Measurements from ENCODE around the gene PDLIM5. TPM values are rescaled to one million over a fixed set of nuclear protein-coding genes. Genes with fewer than 3 reads are reported as not detected.

PDLIM5 gene
- total RNA-seq, 1 donor from 2014 or later, result 142 TPM

DNA sequence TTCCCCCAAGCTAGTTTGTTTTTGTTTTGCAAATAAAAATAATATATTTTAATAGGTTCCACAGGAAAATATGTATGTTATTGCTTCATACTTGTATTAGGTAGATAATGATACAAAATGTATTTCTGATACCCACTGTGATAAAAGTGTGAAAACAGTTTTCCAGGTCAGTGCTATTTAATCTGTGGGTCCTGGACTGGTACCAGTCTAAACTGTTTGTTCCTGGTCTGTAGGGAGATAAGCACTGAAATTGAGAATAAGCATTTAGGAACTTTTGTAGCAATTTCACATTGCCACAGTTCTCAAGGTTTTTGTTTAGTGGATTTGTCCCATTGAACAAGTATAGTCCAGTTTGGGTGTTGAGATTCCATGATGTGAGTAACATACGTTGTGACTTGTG lies 110.5 kb downstream of the PDLIM5 start:
- ATAC-seq, result no peak

DNA sequence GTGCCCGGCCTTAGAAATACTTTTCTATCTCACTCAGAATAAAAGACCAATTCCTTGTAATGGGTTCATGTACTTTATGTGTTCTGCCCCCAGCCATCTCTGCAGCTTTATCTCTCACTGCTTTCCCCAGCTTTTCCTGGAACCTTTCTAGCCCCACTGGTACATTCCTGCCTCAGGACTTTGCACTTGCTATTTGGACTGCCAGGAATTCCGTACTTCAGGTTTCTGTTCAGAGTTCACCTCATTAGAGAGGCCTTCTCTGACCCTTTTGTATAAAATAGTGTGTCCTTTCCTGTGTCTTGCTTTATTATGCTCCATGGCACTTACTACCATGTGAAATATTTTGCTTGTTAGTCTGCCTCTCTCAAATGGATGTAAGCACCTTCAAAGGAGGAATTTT lies 112.5 kb downstream of the PDLIM5 start:
- no peak for ATAC-seq

DNA sequence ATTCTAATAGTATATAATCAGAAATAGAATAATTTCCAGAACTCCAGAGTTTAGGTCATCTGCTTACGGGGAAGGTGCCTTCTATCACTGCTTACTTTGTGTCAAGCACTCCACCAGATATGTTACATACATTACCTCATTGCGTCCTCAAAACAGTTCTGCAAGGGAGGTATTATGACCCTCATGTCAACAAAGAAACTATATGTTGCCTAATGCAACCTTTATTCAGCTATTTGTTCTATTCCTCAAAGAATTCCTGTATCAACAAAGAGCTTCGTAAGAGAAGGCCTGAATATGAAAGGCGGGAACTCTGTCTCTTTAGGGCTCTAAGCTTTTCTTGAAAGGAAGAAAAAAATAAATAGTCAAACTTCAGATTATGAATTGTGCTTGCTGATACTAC lies 114.7 kb downstream of the PDLIM5 start:
- ATAC-seq, result no peak

DNA sequence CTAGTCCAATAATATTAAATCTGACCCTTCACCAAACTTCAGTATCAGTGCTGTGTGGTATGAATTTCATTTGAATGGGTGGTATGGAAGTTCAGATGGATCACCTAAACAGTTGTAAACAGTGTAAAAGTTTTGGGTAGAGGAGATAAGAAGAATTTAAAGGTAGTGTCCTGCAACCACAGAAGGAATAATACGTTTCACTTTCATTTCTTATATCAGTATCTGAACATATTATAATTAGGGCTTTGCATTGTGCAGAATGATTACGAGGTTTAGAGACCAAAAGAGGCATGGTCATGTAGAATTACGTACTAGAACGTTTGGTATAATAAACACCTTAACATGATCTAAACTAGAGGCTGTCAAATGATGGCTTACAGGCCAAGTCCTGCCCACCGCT lies 116.1 kb downstream of the PDLIM5 start:
- no peak for ATAC-seq

DNA sequence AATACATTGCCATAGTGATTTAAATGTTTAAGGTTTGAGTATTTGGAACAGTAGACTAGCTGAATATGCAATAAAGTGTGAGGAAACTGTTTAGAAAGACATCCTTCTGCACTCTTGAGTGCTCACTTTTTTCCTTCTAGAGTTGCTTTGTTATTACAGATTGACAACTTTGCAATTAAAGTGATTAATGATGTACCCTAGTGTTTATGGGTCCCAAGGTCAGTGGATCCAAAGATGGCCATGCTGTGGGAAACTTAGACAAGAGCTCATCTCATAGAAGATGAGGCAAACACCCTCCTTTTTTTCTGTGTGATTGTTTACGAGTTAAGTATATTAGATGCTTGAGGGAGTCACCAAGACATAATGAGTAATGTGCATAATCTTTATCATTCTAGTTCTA lies 118.8 kb downstream of the PDLIM5 start:
- ATAC-seq, result no peak

DNA sequence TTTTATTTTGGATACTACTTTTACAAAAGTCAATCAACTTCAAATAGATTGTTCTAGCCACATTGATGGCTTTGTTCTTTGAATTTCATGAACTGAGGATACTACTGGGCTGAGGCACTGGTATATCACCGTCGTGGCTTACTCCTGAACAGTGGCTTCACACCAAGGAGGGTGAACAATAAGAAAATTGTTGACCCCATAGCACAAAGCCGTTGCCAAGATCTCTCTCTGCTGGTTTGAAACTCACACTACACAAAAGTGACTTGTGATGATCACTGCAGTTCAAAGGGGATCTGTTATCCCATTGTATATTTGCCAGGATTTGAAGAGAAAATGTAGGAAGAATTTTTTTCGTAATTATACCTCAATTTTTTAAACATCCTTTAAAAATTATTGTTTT lies 119.6 kb downstream of the PDLIM5 start:
- ATAC-seq, result no peak

DNA sequence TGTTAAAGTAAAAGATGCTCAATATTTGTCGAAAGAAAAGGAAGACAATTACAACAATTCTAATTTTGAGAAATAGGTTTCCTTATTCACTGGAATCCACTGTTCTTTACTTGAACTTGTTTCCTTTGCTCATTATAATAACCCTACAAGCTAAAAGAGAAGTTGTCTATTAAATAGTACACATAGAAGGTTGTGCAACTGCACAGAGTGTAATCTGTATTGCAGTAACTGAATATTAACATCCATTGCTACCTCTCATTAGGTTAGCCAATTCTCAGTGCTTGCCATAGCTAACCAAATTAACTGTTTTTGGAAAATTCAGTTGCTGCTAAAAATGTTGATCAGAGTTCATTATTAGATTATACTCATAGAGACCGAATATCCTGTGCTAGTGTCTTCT lies 120.0 kb downstream of the PDLIM5 start:
- no peak for ATAC-seq

DNA sequence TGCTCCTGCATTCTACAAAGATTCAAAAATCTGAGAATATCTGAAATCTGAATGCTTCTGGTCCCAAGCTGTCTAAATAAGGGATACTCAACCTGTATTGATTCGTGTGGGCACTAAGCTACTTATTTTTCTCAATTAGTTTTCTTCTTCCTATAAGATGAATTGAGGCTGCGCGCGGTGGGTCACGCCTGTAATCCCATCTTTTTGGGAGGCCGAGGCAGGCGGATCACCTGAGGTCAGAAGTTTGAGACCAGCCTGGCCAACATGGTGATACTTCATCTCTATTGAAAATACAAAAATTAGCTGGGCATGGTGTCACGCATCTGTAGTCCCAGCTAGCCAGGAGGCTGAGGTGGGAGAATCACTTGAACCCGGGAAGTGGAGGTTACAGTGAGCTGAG lies 122.3 kb downstream of the PDLIM5 start:
- ATAC-seq, result no peak

DNA sequence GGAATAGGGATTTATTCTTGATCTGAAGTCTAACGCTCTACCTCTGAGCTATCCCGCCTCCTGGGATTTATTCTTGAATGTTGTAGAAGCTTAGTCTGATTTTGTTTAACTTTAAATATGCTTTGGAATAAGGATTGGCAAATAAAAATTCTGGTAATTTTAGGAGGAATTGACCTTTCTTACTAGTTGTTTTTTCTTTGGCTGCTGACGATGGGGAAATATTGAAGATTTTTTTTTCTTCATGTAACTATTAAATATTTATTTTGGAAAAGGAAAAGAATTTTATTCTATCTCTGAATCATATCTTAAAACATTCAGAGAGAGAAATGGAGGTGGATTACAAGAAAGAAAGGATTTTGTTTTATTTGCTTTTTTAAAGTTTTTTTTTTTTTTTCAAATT lies 122.9 kb downstream of the PDLIM5 start:
- ATAC-seq, result no peak

DNA sequence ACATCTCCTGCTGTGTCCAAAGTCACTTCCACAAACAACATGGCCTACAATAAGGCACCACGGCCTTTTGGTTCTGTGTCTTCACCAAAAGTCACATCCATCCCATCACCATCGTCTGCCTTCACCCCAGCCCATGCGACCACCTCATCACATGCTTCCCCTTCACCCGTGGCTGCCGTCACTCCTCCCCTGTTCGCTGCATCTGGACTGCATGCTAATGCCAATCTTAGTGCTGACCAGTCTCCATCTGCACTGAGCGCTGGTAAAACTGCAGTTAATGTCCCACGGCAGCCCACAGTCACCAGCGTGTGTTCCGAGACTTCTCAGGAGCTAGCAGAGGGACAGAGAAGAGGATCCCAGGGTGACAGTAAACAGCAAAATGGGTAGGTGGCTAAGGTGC lies 123.9 kb downstream of the PDLIM5 start:
- no peak for ATAC-seq

DNA sequence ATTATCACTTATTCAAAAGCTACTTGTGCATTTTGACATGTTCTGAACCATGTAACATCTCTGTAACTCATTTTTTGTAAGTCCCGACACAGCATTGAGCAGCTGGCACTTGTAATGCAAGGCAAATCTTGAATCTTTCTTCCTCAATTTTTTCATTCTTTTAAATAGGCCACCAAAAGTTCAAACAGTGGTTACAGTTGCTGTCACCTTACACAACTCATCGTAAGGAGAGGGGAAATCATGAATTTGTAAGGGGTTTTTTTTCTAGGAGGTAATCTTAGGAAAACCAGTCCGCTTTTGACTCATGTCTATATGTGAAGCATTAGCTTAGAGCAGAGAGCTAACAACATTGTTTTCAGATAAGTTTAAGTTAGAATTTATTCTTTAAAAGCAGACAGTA lies 124.5 kb downstream of the PDLIM5 start:
- ATAC-seq, result no peak

DNA sequence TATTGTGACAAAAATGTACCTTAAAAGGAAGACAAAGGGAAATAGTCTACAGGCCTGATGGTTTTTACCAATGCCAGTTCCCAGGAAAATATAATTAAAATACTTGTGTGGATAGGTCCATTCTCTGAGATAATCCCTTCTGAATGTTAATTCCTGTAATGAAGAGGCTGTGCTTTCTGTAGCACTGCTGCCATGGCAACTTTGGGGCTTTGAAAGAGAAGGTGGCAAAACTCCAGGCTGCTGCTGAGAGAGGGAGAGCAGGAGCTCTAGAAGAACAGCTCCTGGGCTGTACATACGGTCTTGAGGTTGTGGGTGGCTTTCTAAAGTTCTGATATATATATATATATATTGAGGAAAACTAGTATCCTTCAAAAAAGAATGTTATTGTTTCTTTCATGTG lies 125.4 kb downstream of the PDLIM5 start:
- no peak for ATAC-seq

DNA sequence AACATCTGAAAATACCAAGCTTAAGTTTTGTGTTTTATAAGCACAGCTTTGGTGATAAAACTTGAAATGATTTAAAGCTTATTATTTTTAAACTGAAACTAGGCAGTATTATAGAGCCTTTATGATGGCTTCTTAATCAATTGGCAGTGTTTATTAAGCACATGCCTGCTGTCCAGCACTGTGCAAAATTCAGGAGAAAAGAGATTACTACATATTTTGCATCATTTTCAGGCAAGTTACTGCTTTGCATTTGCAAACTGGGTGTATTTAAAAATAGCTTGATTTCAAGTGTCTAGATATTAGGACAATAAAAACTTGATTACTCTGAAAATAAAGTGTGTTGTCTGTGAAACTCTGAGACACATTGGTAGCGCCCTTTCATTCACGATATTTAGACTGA lies 126.5 kb downstream of the PDLIM5 start:
- no peak for ATAC-seq

DNA sequence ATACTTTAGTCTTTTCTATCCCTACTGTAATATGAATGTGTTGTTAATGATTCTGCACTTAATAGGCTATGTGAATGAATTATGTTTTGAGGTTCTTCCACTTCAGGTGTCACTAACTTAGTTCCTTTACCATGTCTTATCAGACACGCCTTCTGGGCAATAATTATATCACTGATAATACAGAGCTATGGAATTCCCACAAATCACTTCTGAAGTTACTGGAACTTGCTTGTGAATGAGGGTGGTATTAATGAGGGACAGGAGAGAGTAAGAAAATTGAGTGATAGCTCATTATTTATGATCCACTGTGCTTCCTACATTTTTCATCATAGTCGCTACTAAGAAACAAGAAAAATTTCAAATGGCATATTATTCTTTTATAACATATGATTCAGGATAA lies 130.0 kb downstream of the PDLIM5 start:
- ATAC-seq, result no peak

DNA sequence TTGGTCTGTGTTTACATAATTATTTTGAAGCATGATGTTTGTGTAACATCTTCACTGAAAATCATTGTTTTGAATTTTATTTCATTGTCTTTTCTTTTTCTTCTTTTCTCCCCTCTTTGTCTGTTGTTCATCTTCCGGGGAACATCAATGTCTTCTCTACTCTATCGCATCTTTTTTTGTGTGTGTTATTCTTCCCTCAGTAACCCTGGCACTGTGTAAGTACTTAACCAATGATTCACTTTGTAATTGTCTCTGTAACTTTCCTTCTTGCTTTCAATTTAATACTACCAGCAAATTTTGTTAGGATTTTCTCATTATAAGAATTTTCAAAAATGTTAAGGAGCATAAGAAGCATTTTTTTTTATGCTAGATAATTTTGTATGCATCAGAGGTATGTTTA lies 130.8 kb downstream of the PDLIM5 start:
- no peak for ATAC-seq

DNA sequence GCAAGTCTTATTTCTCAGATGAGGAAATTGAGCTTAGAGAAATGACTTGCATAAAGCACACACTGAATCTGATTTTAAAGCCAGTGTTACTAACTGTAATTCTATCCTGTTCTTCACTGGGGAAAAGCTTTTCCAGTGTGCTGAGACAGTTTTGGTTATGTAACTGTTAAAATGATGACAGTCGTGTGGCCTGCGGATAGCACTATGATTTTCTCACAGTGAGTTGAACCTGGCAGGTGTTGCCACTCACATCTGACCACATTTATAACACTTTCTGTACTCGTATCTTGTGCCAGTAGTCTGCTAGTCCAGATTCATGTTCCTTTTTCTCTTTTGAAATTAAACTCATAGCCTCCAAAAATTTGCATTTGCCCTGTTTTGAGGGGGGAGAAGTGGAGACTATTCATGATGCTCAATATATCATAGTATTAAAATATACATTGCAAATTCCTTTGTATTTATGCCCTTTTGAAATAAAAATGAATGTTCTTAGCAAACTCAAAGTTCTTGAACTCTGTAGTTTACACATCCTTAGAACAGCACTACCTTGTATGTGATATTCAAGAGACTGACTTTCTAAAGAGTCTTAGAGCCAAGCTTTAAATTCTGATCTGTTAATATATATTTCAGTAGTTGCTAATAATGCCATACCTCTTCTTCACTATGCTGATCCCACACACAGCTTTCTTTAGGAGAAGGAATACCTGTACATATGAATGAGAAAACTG lies 132.3 kb downstream of the PDLIM5 start:
- no peak for ATAC-seq

DNA sequence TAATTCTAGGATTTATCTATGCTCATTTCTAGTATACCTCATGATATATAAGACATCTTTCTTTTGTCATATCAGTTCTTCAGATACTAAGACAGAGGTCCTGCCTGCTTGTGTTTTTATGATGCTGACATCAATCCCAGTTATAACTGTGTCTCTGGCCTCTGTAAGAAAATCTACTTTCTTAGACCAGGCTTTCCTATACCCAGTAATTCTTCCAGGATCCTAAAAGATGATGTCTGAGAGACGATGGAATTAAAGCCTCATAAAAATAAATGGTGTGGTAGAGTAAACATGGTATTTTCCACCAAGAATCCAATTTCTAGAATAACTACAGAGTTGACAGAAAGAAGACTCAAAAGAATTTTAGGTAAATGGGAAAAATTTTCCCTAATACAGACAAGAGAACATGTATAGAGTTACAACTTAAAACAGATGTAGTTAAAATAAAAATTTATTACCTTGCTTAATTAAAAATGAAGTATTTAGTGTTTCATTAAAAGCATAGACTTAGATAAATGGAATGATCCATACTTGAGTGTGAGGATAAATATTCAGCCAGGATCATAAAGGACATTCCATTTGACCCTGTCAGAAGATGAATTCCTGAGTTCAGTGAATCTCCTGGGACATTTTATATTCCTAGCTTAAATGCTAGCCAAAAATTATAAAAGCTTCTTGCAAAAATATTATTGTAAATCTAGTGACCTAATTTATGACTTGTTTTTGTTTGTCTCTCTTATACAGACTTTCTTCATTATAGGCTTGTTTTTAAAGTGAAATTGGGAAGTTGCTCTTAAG lies 137.4 kb downstream of the PDLIM5 start:
- ATAC-seq, result no peak

DNA sequence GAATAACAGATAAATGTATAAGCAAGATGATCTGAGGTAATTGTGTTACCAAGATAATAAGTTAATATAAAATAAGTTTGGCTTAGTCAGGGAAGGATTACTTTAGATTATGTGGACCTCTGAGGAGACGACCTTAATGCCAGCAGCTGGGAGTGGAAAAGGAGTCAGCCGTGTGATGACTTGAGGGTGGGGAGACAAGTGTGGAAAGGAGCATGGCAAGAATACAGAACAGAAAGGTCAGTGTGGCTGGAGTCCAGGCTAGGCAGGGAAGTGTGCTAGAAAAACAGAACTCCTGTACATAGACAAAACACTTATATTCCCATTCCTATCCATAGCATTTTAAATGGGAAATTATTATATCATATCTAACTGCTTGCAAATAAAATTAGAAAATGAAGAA lies 138.8 kb downstream of the PDLIM5 start:
- no peak for ATAC-seq

DNA sequence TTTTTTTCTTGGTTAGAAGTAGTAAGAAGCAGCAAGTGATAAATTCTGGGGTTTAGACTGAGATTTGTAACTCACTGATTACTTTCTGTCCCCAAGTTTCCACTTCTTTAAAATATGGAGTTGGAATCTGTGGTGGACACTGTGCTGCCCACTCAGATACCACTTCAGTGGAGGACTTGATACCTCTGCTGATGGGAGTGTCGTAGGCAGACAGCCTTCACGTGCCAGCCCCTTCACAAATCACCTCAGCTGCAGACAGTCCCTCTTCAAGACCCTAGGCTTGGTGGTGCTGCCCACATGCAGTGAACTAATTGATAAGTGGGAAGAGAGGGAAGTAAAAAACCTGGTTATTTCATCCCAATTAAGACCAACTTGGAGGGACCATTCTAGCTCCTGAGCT lies 139.5 kb downstream of the PDLIM5 start:
- ATAC-seq, result peak; percentile 17

DNA sequence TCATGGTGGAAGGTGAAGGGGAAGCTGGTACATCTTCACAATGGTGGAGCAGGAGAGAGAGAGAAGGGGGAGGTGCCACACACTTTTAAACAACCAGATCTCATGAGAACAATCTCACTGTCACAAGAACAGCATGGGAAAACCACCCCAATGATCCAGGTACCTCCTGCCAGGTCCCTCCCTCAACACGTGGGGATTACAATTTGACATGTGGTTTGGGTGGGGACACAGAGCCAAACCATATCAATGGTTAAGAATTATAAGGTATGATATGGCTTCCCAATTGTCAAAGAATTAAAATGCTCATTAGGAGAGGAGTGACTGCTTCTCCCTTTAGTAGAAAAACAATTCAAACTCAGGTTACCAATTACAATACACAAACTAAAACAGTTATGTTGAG lies 143.3 kb downstream of the PDLIM5 start:
- no peak for ATAC-seq

DNA sequence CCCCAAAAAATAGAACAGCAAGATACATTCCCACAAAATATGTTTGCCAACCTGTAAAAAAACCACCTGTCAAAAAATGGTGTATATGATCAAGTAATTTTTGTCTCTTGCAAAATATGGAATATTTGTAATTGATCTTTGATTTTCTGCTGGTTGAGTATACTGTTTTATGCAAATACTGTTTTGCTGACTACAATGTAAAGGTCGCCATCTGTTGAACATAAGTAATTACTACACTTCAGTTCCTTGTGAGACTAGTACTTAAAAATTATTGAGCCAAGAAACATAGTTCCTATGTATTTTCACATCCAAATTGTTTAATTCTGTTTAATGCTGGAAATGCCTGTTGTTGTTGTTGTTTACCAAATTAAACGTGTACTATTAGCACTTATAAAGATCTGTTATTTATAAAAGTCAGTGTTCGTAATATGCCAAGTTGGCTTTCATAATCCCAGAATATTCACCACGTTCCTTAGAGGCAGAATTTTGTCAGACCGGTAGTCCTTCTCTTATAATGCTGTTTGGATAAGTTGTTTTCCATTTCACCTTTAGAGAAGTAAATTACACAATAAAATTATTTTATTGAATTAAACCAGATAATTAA lies 144.2 kb downstream of the PDLIM5 start:
- peak; percentile 62 for ATAC-seq

DNA sequence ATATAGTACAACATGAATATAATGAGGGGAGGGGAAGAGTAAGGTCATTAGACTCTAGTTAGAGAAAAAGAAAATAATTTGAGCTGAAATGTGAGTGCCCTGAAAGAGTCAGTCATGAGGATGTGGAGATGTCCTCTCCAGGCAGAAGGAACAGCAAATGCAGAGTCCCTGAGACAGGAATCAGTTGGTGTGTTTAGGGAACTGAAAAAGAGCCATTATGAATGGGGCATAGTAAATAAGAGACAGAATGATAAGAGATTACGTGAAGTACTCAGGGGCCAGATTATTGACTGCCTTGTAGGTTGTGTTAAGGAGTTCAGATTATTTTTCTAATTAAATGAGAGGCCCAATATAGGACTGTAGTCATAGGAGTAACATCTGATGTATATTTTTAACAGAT lies 147.0 kb downstream of the PDLIM5 start:
- no peak for ATAC-seq

DNA sequence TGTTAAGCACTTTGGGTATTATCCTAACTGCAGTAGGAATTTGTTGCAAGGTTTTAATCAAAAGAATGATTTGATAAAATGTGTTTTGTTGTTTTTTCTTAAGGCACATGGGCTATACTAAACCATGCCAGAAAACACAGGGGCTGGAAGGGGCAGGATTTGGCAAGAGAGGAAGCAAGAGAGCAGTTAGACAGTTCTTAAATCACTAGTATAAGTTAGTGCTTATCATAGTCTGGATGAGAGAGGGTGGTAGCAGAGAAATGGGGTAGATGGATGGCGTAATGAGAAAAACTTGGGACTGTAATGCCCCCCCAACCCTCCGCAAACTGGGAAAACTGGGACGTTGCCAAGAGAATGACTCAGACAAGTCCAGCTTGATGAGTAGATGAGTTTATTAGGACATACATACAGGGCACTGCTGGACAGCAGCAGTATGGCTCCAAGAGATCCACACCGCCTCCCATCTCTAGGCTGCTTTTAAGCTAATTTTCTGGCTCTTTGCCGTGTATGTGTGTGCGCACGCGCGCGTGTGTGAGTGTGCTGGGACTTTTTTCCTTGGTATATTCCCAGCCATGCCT lies 151.5 kb downstream of the PDLIM5 start:
- ATAC-seq, result no peak
